HG02798 (cell line): Measurements from ENCODE around the gene CABLES1.

ENCODE experiments used
- ATAC-seq: cut with Tn5 transposase; IDR thresholded peaks from one replicate; pipeline ENCODE4 v1.9.1; 2021; ENCODE audit warnings: mild to moderate bottlenecking; ENCODE audit not compliant: unreplicated experiment, poor library complexity

CABLES1 gene

DNA sequence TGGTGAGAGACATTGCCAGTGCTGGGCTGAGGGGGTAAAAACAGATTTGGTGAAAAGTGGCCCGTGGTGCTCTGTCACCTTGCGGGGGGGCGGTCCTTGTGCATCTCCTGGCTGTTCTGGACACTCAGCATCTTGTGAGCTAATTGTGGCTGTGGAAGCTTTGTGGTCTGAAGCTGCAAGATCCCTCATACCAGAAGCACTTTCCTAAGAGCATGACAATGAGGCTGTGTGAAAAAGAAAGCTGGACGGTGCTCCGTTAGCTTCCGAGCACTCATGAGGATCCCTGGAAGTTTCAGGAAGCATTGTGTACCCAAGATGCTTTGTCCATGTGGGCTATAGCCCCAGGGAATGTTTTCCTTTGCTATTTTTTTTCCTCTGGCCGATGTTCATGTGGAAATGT is 74.5 kb downstream of the CABLES1 start:
- ATAC-seq = no peak

- ATAC-seq = no peak
These were observed 75.2 kb downstream of the CABLES1 start for GRCh38 chr18:23210526-23210925.

DNA sequence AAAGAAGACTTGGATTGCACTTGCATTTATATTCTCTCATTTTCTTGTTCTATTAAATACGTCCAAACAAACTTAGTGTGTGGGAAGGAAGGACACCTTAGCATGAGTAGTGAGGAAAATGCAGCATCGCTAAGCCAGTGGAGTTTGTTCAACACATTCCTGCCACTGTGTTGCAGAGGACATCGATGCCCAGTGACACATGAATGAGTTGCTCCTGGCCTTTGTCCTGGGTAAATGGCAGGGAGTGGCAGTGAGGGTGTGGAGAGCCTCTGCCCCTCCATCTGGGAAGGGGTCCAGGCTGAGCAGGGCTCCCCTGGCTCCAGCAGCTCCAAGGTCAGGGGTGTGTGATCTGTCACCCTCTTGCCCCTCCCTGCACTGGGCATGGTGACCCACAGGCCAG is 75.9 kb downstream of the CABLES1 start:
- ATAC-seq = no peak

- no peak for ATAC-seq
These were observed 76.9 kb downstream of the CABLES1 start for GRCh38 chr18:23212161-23212560.

DNA sequence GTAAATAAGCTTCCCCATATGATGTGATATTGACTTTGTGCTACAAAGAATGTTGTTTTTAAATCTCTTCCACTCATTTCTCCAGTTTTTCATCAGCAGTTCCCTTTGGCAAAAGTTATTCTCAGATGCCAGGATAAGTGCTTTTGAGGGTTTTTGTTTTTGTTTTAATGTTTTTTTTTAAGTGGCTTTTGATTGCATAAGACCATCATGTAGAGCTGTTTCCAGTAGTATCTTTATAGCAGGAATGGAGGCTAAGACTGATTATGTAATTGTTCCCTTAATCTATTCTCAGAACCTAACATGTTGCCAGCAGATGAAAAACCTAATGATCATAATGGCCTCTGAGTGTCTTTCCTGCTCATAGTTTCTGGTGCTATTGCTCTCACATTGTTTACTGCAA is 77.9 kb downstream of the CABLES1 start:
- ATAC-seq = no peak

DNA sequence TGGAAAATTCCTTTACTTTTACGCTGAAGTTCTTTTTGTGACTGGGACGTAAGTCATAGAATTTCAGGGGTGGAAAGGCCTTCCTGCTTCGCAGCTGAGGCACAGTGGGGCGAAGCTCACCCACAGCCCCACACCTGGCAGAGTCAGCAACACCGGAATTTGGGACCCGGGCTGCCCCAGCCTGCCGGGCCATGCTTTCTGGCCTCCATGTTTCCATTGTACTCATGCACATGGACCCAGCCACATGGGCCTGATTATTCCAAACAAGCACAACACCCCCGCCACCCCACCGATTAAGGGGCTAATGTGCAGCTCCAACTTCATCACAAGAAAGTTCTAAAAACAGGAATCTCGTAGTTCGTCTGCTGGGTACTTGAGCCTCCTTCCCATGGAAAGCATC is 82.5 kb downstream of the CABLES1 start:
- ATAC-seq = no peak

- no peak for ATAC-seq
These were observed 85.1 kb downstream of the CABLES1 start for GRCh38 chr18:23220355-23220754.

DNA sequence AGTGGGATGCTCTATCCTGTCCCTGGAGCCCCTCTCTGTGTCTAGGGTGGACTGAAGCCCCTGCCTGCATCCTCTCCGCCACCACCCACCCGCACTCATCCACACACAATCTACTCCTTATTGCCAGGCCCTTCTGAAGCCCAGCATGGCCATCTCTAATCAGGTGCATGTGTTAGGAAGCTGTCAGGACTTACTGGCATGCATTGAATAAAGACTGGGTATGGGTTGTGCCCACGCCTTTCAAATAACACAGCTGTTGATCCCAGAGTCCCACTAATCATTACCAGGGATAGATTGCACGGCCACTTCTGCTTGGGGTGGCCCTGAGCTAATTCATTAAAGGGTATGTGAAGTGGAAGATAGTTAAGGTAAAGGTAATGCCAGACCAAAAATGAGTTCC is 88.4 kb downstream of the CABLES1 start:
- ATAC-seq = no peak

DNA sequence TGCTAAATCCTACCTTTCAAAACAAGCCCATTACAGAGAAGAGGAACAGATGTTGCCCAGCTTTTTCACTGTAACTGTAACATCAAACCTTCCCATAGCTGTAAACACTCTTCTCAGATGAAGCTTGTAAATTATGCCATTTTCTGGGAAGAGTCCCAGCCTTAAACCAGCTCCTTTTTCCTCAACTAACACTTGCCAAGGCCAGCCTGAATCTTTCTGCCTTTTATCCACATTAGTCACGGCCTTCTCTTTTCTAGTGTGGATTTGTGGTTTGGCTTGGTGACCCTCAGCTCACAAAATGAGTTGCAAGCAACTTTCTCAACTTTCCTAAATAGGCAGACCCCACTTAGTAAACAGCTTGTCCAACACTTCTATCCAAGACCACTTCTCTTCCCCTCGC is 90.2 kb downstream of the CABLES1 start:
- no peak for ATAC-seq

GRCh38 chr18:23226391-23226790 is 91.1 kb downstream of the CABLES1 start:
- no peak for ATAC-seq

DNA sequence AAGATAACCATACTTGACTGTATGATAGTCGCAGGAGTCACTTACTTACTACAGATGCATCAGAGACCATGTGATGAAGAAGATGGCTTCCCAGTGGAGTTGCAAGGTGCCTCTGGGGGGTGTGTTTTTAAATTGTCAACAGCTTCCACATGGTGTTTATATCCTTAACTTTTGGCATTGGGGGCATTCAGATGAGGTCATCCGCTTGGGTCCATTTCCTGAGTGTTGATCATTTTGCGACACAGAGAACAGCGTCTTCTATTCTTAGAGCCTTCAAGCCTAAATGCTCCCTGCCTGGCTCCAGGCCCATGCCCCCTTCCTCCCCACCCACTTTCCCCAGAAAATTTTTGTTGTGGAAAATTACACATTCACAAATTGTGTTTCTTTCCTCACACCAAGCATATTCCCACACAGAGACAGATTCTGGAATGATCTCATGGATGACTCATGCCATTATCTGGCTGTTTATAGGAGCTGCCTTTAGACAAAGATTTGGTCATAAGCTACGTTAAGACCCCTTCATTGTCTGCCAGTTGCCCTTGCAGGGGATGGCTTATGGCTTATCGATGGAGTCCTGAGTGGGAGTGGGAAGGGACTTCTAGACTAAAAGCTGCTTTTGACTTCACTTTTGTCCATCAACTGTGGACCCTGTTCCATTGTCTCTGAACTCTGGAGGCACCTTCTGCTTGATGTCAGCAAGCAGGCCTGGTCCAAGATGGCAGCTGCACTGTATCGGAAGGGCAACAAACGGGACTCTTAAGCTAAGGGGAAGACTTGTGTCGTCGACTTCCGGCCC is 91.8 kb downstream of the CABLES1 start:
- no peak for ATAC-seq

DNA sequence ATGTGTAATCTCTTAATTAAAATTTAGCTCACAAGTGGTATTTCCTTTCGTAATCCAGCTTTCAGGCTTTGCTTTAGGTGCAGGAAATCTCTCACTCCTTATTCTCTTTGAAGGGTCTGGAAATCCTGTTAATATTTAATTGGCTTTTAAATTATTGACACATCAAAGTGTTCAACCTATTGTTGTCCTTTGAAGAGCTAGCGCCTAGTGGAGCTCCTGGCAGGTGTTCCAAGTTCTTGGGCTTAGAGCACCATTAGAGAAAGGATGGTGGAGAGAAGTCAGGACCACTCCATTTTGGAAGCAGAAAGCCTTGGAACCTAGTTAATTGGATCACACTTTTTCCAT is 92.4 kb downstream of the CABLES1 start:
- no peak for ATAC-seq

DNA sequence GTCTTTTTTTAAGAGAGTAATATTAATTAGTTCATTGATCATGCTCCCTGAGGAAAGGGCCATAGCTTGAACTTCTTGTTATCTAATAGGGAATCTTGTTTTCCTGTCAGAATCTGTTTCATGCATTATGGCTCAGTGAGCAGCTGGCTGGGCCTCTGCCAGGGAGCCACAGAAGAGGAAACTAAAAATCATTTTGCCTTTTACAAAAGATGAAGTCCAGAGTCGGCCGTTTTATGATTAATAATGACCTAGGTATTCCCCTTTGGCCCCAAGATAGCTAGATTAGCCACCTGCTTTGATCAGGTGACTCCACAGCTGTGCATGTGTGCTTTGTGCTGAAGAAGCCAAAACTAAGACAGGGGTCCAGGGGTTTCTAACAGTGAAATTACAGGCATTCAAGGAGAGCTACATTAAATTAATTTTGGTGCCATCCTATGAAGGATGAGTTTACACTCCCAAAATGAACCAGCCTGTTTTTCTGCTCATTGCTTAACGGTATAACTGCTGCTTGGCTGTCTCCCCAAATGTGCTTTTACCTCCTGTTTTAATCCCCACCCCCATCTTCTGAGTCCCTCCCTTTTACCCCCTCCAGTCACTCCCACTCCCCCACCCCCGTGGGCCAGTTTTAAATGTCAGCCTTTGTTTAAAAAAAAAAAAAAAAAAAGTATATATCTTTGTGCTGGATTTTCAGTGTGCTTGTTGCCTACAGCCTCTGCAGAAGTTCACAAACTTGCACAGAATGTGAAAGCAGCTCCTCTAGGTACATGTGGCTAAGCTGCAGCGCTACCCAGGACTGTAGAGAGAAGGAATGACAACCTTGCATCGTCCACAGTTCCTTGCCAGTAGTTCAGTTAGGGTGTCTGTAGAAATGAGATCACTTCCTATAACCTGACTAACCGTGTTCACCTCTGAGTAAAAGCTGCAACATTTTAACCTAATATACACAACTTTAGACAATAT is 93.1 kb downstream of the CABLES1 start:
- ATAC-seq = peak; percentile 50

GRCh38 chr18:23229472-23229871 is 94.2 kb downstream of the CABLES1 start:
- no peak for ATAC-seq

DNA sequence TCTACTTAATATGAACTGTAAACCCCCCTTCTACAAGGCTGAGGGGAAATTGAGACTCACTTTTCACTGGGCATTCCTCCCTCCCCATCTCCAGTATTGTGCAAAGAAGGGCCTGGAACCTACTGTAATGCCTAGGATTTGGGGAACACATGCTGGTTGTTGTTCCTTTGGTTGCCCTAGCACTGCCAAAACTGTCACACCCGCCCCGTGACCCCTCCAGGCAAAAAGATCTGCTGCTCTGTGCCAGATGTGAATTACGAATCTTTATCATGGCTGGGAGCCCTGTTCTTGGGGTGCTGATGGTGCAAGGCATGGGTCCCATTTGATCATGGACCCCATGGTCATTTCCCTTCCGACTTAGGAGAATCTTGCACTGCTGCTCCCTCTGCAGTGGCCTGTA is 95.4 kb downstream of the CABLES1 start:
- ATAC-seq = no peak

GRCh38 chr18:23231340-23232021 is 96.2 kb downstream of the CABLES1 start:
- ATAC-seq = peak; percentile 84

GRCh38 chr18:23232331-23232730 is 97.0 kb downstream of the CABLES1 start:
- ATAC-seq = no peak

DNA sequence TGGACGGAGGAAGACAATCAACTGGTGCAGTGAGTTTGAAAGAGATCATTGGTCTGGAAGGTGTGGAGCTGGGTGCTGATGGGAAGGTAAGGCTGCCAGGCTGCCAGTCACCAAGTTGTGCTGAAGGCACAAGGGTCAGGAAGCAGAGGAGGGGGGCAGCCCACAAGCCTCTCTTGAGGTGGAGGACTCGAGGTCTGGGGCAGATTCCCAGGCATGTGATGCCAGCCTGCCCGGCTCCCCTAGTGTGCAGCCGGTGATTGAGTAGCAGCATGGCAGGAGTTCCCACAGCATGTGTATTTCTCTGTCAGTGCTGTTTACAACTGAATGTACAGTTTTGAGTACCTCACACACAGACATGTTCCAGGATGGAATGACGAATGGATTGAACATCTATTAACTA is 99.3 kb downstream of the CABLES1 start:
- no peak for ATAC-seq

DNA sequence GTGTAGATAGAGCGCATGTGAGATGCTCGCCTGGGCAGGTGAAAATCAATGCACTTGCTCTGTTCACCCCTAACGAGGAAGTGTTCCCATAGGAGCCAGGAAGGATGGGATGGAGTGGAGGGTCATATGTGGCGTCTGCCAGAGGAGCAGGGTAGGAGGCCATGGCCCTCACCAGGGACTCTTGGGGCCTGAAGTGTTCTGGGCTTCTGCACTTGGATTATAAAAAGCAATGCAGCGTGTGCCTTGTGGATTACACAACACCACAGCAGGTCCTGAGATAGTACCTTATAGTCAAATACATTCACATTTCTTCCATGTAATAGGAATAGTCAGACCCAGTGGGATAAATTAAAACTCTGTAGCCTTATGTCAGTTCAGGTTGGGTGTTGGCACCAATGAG is 100.1 kb downstream of the CABLES1 start:
- ATAC-seq = no peak

DNA sequence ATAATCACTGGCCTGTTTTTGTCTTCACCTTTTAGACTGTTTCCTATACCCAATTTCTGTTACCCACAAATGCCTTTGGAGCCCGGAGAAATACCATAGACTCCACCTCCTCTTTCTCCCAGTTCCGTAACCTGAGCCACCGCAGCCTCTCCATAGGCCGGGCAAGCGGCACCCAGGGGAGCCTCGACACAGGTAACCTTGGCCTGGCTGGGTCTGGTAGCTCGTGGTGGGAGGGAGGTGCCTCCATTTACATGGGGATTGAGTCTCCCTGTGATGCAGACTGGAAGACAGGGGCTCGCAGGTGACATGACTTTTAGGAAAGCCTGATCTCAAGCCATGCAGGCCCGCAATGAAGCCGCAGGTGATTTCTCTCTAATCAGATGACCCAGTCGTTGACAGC is 100.6 kb downstream of the CABLES1 start:
- no peak for ATAC-seq

- ATAC-seq = no peak
These were observed 101.7 kb downstream of the CABLES1 start for GRCh38 chr18:23236876-23237468.
